ENCODE measurements around the gene IMPACT. TPM values are rescaled to one million over a fixed set of nuclear protein-coding genes. Genes with fewer than 3 reads are reported as not detected.

The IMPACT gene
- total RNA-seq, 1 experiment from 2014 or later, result 25.8 TPM

- Mint-ChIP-seq H3K4me1 (ENCODE audit: low read depth, unreplicated experiment) (no peaks in the 10 kb centered on the region), H3K27ac (ENCODE audit: unreplicated experiment) (no peak overlapping the region), H3K9me3 (ENCODE audit: low read depth, unreplicated experiment) (no peaks in the 10 kb centered on the region), H3K36me3 (ENCODE audit: insufficient read depth, unreplicated experiment) (peaks cover 8% of the 10 kb centered on the region), H3K27me3 (ENCODE audit: unreplicated experiment) (no peaks in the 10 kb centered on the region), H3K4me3 (ENCODE audit: low read depth, unreplicated experiment) (no peak overlapping the region)
- no peak for TF ChIP-seq CTCF (IDR thresholded peaks at IDR 0.05; ENCODE audit: unreplicated experiment)
- no TSS peak for BruUV-seq (replicated peaks)
- CTCF ChIA-PET, result interaction anchor here (1.0 kb wide), 1 partner anchor 12 kb away, joined by 3 read pairs; no protein-coding TSS in a partner anchor
- no peak for DNase-seq
- intact Hi-C loops (cut with micrococcal nuclease; ENCODE audit: unreplicated experiment), result no loop called here
Observed at GRCh38 chr18:24446453-24446852, 20.0 kb downstream of the IMPACT start.

GRCh38 chr18:24446953-24447538 is 20.6 kb downstream of the IMPACT start:
- no peak overlapping the region for H3K4me3 Mint-ChIP-seq (ENCODE audit: low read depth, unreplicated experiment)
- H3K36me3 Mint-ChIP-seq (ENCODE audit: insufficient read depth, unreplicated experiment), result peaks cover 6% of the 10 kb centered on the region
- CTCF ChIA-PET, result interaction anchor here (1.0 to 1.5 kb wide), 3 partner anchors 13 to 87 kb away, joined by 3 to 4 read pairs (median 3); no protein-coding TSS in a partner anchor
- intact Hi-C loops (cut with micrococcal nuclease; ENCODE audit: unreplicated experiment), result no loop called here
- TF ChIP-seq CTCF (IDR thresholded peaks at IDR 0.05; ENCODE audit: unreplicated experiment), result no peak
- no peaks in the 10 kb centered on the region for H3K4me1 Mint-ChIP-seq (ENCODE audit: low read depth, unreplicated experiment)
- no peak overlapping the region for H3K27ac Mint-ChIP-seq (ENCODE audit: unreplicated experiment)
- no TSS peak for BruUV-seq (replicated peaks)
- no peaks in the 10 kb centered on the region for H3K9me3 Mint-ChIP-seq (ENCODE audit: low read depth, unreplicated experiment)
- DNase-seq, result no peak
- no peaks in the 10 kb centered on the region for H3K27me3 Mint-ChIP-seq (ENCODE audit: unreplicated experiment)

- BruUV-seq (replicated peaks), result no TSS peak
- no peaks in the 10 kb centered on the region for H3K4me1 Mint-ChIP-seq (ENCODE audit: low read depth, unreplicated experiment)
- no peaks in the 10 kb centered on the region for H3K27me3 Mint-ChIP-seq (ENCODE audit: unreplicated experiment)
- no peaks in the 10 kb centered on the region for H3K9me3 Mint-ChIP-seq (ENCODE audit: low read depth, unreplicated experiment)
- peaks cover 6% of the 10 kb centered on the region for H3K36me3 Mint-ChIP-seq (ENCODE audit: insufficient read depth, unreplicated experiment)
- intact Hi-C loops (cut with micrococcal nuclease; ENCODE audit: unreplicated experiment), result no loop called here
- no peak overlapping the region for H3K4me3 Mint-ChIP-seq (ENCODE audit: low read depth, unreplicated experiment)
- no peak overlapping the region for H3K27ac Mint-ChIP-seq (ENCODE audit: unreplicated experiment)
- TF ChIP-seq CTCF (IDR thresholded peaks at IDR 0.05; ENCODE audit: unreplicated experiment), result no peak
- CTCF ChIA-PET, result interaction anchor here (1.5 kb wide), 1 partner anchor 39 kb away, joined by 4 read pairs; no protein-coding TSS in a partner anchor
- no peak for DNase-seq
Observed at GRCh38 chr18:24447961-24448360, 21.5 kb downstream of the IMPACT start.

- BruUV-seq (replicated peaks), result no TSS peak
- no peak for TF ChIP-seq CTCF (IDR thresholded peaks at IDR 0.05; ENCODE audit: unreplicated experiment)
- no peaks in the 10 kb centered on the region for H3K27me3 Mint-ChIP-seq (ENCODE audit: unreplicated experiment)
- H3K4me1 Mint-ChIP-seq (ENCODE audit: low read depth, unreplicated experiment), result no peaks in the 10 kb centered on the region
- CTCF ChIA-PET, result no interaction called here
- no peak overlapping the region for H3K27ac Mint-ChIP-seq (ENCODE audit: unreplicated experiment)
- no peaks in the 10 kb centered on the region for H3K9me3 Mint-ChIP-seq (ENCODE audit: low read depth, unreplicated experiment)
- H3K4me3 Mint-ChIP-seq (ENCODE audit: low read depth, unreplicated experiment), result no peak overlapping the region
- intact Hi-C loops (cut with micrococcal nuclease; ENCODE audit: unreplicated experiment), result no loop called here
- no peak for DNase-seq
- H3K36me3 Mint-ChIP-seq (ENCODE audit: insufficient read depth, unreplicated experiment), result no peaks in the 10 kb centered on the region
Observed at GRCh38 chr18:24456549-24456948, 30.1 kb downstream of the IMPACT start.
